ENCODE data around the gene PLEKHG4. TPM values are rescaled to one million over a fixed set of nuclear protein-coding genes. Genes with fewer than 3 reads are reported as not detected.

The PLEKHG4 gene
- polyA plus RNA-seq, 1 of the 3 experiments (the other 2 are of a cell fraction) = 65.5 TPM

DNA sequence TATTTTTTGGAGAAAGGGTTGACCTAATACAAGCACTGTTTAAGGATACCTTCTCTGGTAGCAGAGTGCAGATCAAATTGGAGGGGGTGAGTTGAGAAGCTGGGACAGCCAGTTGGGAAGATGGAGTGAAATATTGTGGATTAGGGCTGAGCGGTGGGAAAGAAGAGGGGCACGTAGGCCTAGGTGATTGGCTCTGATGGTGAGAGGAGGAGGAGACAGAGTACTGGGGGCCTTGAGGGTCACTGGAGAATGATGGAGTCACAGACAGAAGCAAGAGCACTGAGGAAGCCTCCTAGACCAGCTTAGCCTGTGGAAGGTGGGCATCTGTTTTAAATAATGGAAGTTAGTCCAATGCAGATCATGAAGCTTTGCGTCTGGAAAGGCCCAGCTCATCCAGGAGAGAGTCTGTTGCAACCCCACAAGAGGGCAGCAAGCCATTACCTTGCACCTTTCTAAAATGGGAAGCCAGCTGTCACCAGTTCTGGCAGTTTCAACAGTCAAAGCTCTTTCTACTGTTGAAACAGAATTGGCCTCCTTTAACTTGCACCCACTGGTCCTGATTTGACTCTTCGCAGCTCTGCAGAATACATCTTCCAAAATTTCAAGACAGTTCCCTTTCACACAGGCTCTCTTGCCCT is 18.8 kb upstream of the PLEKHG4 start:
- Histone ChIP-seq H3K27me3 (ENCODE audit: insufficient read depth) (no peaks in the 10 kb centered on the region), H3K9me3 (no peaks in the 10 kb centered on the region), H3K4me3 (ENCODE audit: low read depth in 2 of 2, low read length in 1 of 2) (no peak overlapping the region), H3K79me2 (ENCODE audit: insufficient read depth) (no peaks in the 10 kb centered on the region), H3K4me2 (no peak overlapping the region), H3K36me3 (replicated peaks in 1 of 2; ENCODE audit: control insufficient read depth in 1 of 2, insufficient read depth in 2 of 2, low read length in 1 of 2) (no peaks in the 10 kb centered on the region), H3K4me1 (ENCODE audit: control insufficient read depth in 1 of 2, insufficient read depth in 2 of 2, low read depth in 1 of 2, low read length in 1 of 2) (peaks cover 0 to 8% of the 10 kb centered on the region in 2 experiments; a peak in 1 of 4 replicates), H4K20me1 (ENCODE audit: insufficient read depth) (no peaks in the 10 kb centered on the region), H3F3A (replicated peaks; ENCODE audit: insufficient read depth) (no peaks in the 10 kb centered on the region), H2AFZ (ENCODE audit: low read depth) (no peak overlapping the region), H3K27ac (ENCODE audit: low read depth in 2 of 2, low read length in 1 of 2) (peak overlapping the region in 1 of 2 experiments; percentile 62; a peak in 1 of 4 replicates), H3K9ac (no peak overlapping the region), H3K9me2 (no peaks in the 10 kb centered on the region)
- TF ChIP-seq SMC3 (IDR thresholded peaks at IDR 0.05; ENCODE audit: low read depth, low read length) (peak; percentile 79), FOSL2 (IDR thresholded peaks at IDR 0.05; ENCODE audit: borderline replicate concordance, low read depth) (no peak), RAD21 (IDR thresholded peaks at IDR 0.05; ENCODE audit: low read length) (peak; percentile 86), NRF1 (IDR thresholded peaks at IDR 0.05; ENCODE audit: low read depth, low read length) (0 out of 2 replicates have a peak, but pooled peaks have one; percentile 5), TCF12 (IDR thresholded peaks at IDR 0.05) (peak; percentile 27; the same call in 1 of the 2 replicates), RCOR1 (IDR thresholded peaks at IDR 0.05; ENCODE audit: low read length) (peak; percentile 21; the same call in 1 of the 2 replicates), CHD2 (IDR thresholded peaks at IDR 0.05; ENCODE audit: low read length, partially characterized antibody) (no peak)
- TF ChIP-seq, protein P1, sequence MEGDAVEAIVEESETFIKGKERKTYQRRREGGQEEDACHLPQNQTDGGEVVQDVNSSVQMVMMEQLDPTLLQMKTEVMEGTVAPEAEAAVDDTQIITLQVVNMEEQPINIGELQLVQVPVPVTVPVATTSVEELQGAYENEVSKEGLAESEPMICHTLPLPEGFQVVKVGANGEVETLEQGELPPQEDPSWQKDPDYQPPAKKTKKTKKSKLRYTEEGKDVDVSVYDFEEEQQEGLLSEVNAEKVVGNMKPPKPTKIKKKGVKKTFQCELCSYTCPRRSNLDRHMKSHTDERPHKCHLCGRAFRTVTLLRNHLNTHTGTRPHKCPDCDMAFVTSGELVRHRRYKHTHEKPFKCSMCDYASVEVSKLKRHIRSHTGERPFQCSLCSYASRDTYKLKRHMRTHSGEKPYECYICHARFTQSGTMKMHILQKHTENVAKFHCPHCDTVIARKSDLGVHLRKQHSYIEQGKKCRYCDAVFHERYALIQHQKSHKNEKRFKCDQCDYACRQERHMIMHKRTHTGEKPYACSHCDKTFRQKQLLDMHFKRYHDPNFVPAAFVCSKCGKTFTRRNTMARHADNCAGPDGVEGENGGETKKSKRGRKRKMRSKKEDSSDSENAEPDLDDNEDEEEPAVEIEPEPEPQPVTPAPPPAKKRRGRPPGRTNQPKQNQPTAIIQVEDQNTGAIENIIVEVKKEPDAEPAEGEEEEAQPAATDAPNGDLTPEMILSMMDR (IDR thresholded peaks at IDR 0.05) = peak; percentile 65
- TF ChIP-seq, protein P2, sequence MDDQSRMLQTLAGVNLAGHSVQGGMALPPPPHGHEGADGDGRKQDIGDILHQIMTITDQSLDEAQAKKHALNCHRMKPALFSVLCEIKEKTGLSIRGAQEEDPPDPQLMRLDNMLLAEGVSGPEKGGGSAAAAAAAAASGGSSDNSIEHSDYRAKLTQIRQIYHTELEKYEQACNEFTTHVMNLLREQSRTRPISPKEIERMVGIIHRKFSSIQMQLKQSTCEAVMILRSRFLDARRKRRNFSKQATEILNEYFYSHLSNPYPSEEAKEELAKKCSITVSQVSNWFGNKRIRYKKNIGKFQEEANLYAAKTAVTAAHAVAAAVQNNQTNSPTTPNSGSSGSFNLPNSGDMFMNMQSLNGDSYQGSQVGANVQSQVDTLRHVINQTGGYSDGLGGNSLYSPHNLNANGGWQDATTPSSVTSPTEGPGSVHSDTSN (IDR thresholded peaks at IDR 0.05) = no peak
- 81% methylated on average over 4 of the region's 4 CpGs for WGBS (ENCODE audit: low lambda C conversion rate)
- DNase-seq = peak; percentile 68
- POLR2A ChIA-PET = interaction anchor here (0.5 to 1.0 kb wide), 3 partner anchors 9 to 77 kb away, joined by 3 to 5 read pairs (median 4); partner anchors contain the start of gene SLC9A5
- CTCF ChIA-PET = interaction anchor here (0.6 to 2.2 kb wide), 41 partner anchors 9 to 306 kb away, joined by 3 to 24 read pairs (median 4); partner anchors contain the start of genes ATP6V0D1, FHOD1, KCTD19 and LRRC36

DNA sequence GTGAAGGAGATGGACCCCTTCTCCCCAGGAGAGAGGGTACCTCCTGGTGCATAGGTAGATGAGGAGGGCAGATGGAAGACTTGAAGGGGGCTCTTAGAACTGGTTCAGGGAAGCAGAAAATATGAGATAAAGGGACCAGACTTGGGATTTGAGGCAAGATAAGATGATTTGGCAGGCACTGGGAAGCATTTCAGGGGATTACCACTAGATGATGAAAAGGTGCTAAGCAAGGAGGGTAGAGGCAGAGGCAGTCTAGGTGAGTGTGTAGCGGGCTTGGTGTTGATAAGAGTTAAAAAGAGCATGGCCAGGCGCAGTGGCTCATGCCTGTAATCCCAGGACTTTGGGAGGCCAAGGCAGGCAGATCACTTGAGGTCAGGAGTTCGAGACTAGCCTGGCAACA is 16.1 kb upstream of the PLEKHG4 start:
- peaks cover 0 to 8% of the 10 kb centered on the region in 2 experiments; a peak in 1 of 4 replicates for H3K4me1 ChIP-seq (ENCODE audit: control insufficient read depth in 1 of 2, insufficient read depth in 2 of 2, low read depth in 1 of 2, low read length in 1 of 2)
- no peaks in the 10 kb centered on the region for H3K79me2 ChIP-seq (ENCODE audit: insufficient read depth)
- no peak overlapping the region for H3K4me2 ChIP-seq
- H3K27ac ChIP-seq (ENCODE audit: low read depth in 2 of 2, low read length in 1 of 2) = no peak overlapping the region
- H3F3A ChIP-seq (replicated peaks; ENCODE audit: insufficient read depth) = peaks cover 10% of the 10 kb centered on the region
- H3K4me3 ChIP-seq (ENCODE audit: low read depth in 2 of 2, low read length in 1 of 2) = no peak overlapping the region
- DNase-seq = no peak
- 80% methylated on average over 3 of the region's 3 CpGs for WGBS (ENCODE audit: low lambda C conversion rate)
- H3K27me3 ChIP-seq (ENCODE audit: insufficient read depth) = no peaks in the 10 kb centered on the region
- POLR2A ChIA-PET = no interaction called here
- H2AFZ ChIP-seq (ENCODE audit: low read depth) = no peak overlapping the region
- H3K9me3 ChIP-seq = no peaks in the 10 kb centered on the region
- CTCF ChIA-PET = interaction anchor here (1.4 to 2.2 kb wide), 2 partner anchors 16 to 22 kb away, joined by 7 to 12 read pairs; partner anchors contain the start of gene PLEKHG4
- H3K36me3 ChIP-seq (replicated peaks in 1 of 2; ENCODE audit: control insufficient read depth in 1 of 2, insufficient read depth in 2 of 2, low read length in 1 of 2) = no peaks in the 10 kb centered on the region
- H4K20me1 ChIP-seq (ENCODE audit: insufficient read depth) = no peaks in the 10 kb centered on the region
- TF ChIP-seq GATA2 (CRISPR knock-in tag; IDR thresholded peaks at IDR 0.05) (no peak), TAF1 (IDR thresholded peaks at IDR 0.05; ENCODE audit: borderline replicate concordance, low read depth, low read length) (no peak), SIN3A (IDR thresholded peaks at IDR 0.05; ENCODE audit: borderline replicate concordance, low read depth, low read length) (no peak), POLR2AphosphoS5 (IDR thresholded peaks at IDR 0.05; ENCODE audit: low read depth, low read length) (no peak), GABPA (IDR thresholded peaks at IDR 0.05; ENCODE audit: low read depth) (no peak), MEF2A (IDR thresholded peaks at IDR 0.05; ENCODE audit: borderline replicate concordance, low read depth) (no peak)
- TF ChIP-seq, protein P3, sequence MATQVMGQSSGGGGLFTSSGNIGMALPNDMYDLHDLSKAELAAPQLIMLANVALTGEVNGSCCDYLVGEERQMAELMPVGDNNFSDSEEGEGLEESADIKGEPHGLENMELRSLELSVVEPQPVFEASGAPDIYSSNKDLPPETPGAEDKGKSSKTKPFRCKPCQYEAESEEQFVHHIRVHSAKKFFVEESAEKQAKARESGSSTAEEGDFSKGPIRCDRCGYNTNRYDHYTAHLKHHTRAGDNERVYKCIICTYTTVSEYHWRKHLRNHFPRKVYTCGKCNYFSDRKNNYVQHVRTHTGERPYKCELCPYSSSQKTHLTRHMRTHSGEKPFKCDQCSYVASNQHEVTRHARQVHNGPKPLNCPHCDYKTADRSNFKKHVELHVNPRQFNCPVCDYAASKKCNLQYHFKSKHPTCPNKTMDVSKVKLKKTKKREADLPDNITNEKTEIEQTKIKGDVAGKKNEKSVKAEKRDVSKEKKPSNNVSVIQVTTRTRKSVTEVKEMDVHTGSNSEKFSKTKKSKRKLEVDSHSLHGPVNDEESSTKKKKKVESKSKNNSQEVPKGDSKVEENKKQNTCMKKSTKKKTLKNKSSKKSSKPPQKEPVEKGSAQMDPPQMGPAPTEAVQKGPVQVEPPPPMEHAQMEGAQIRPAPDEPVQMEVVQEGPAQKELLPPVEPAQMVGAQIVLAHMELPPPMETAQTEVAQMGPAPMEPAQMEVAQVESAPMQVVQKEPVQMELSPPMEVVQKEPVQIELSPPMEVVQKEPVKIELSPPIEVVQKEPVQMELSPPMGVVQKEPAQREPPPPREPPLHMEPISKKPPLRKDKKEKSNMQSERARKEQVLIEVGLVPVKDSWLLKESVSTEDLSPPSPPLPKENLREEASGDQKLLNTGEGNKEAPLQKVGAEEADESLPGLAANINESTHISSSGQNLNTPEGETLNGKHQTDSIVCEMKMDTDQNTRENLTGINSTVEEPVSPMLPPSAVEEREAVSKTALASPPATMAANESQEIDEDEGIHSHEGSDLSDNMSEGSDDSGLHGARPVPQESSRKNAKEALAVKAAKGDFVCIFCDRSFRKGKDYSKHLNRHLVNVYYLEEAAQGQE (IDR thresholded peaks at IDR 0.05; ENCODE audit: low read depth, low read length) = no peak
- no peaks in the 10 kb centered on the region for H3K9me2 ChIP-seq
- H3K9ac ChIP-seq = no peak overlapping the region

Measured in SK-N-SH (cell line).